ENCODE data around the gene DHCR7.

DHCR7 gene

DNA sequence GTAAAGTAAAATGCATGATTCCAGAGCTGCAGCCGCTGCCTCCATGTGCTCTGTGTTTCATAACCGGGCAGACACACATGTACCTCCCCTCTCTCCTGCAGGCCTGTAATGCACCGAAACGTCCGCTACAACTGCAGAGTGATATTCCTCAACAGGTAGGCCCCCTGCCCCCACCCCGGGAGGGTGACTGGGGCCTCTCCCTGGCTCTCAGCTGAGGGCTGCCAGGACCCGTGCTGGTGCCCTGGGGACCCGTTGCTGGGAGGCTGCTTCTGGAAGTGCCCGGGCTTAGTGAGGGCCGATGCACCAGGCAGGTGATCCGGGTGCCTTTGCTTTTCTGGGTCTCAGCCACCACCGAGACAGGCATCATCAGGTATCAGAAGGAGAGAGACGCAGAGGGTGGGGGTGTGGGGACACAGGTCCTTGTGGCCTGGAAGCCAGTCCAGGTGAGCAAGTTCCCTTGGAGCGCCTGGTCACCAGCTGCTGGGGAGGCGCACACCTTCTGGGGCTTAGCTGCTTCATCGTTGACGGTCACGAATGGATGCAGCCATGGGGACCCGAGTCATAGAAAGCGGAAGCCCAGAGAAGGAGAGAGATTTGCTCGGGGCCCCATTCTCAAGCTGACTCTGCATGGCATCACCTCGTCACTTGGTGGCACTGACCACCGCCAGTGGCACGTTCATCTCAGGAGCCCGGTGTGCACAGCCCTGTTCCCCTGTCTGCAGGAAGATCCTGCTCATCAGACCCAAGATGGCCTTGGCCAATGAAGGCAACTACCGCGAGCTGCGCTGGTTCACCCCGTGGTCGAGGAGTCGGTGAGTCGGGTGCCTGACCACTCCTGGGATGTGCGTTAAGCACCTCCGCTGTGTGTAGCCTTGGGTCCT lies 15.4 kb upstream of the DHCR7 start:
- H3K4me3 ChIP-seq (ENCODE audit: low read length) = no peak overlapping the region
- no peak for DNase-seq (ENCODE audit: low read depth)
- TF ChIP-seq, protein P1, sequence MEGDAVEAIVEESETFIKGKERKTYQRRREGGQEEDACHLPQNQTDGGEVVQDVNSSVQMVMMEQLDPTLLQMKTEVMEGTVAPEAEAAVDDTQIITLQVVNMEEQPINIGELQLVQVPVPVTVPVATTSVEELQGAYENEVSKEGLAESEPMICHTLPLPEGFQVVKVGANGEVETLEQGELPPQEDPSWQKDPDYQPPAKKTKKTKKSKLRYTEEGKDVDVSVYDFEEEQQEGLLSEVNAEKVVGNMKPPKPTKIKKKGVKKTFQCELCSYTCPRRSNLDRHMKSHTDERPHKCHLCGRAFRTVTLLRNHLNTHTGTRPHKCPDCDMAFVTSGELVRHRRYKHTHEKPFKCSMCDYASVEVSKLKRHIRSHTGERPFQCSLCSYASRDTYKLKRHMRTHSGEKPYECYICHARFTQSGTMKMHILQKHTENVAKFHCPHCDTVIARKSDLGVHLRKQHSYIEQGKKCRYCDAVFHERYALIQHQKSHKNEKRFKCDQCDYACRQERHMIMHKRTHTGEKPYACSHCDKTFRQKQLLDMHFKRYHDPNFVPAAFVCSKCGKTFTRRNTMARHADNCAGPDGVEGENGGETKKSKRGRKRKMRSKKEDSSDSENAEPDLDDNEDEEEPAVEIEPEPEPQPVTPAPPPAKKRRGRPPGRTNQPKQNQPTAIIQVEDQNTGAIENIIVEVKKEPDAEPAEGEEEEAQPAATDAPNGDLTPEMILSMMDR (conservative IDR thresholded peaks at IDR 0.05; ENCODE audit: low read depth, low read length) = no peak

- no peak for DNase-seq (ENCODE audit: low read depth)
- TF ChIP-seq, protein P1 (conservative IDR thresholded peaks at IDR 0.05; ENCODE audit: low read depth, low read length) = no peak
- no peak overlapping the region for H3K4me3 ChIP-seq (ENCODE audit: low read length)
Measured at GRCh38 chr11:71462726-71463125, 14.5 kb upstream of the DHCR7 start.

DNA sequence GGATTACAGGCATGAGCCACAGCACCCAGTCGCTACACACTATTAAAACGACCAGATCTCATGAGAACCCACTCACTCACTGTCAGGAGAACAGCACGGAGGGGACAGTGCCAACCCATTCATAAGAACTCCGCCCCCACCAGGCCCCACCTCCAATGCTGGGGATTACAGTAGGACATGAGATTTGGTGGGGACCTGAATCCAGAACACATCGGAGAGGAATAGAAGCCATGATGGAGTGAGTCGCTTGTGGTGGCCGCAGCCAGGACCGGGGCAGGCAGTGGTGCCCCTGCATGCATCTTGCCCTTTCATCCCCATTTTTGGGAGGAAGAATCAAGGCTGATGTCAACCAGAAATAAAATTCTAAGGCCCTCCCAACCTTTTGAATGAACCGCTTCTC lies 13.5 kb upstream of the DHCR7 start:
- TF ChIP-seq, protein P1 (conservative IDR thresholded peaks at IDR 0.05; ENCODE audit: low read depth, low read length) = no peak
- H3K4me3 ChIP-seq (ENCODE audit: low read length) = no peak overlapping the region
- no peak for DNase-seq (ENCODE audit: low read depth)

DNA sequence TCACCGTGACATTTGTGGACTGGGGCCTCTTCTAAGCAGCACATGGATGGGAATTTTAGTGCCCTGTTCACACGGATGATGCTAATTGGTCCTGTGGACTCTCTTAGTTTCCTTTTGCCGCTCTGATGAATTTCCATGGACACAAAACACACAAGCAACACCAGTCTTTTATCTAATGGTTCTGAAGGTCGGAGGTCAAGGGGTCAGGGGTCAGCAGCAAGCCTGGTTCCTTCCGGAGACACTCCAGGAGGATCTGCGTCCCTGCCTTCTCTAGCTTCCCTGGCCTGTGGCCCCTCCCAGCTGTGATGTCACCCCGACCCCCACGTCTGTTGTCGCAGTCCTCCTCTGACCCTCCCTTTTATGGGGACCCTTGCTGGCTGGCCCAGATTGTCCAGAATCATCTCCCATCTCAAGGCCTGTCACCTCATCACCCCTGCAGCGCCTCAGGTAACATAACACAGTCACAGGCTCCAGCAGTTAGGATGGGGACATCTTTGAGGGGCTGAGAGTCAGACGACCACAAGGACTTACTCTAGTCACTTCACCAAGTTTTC lies 11.7 kb upstream of the DHCR7 start:
- DNase-seq (ENCODE audit: low read depth) = no peak
- H3K4me3 ChIP-seq (ENCODE audit: low read length) = no peak overlapping the region

DNA sequence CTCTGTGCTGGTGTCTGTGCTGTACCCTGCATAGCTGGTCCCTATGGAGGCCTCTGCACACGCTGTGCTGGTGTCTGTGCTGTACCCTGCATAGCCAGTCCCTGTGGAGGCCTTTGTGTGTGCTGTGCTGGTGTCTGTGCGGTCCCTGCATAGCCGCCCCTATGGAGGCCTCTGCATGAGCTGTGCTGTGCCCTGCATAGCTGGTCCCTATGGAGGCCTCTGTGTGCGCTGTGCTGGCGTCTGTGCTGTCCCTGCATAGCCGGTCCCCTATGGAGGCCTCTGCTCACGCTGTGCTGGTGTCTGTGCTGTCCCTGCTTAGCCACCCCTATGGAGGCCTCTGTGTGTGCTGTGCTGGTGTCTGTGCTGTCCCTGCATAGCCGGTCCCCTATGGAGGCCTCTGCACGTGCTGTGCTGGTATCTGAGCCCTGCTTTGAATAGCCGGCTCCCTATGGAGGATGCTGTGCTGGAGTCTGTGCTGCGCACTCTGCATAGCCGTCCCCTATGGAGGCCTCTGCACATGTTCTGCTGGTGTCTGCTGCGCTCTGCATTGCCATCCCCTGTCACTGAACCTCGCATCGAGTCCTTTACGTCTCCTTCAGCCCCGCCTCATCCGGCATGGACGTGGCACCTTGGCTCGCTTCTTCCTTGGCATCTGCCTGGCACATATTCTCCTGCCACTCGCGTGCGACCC lies 11.0 kb upstream of the DHCR7 start:
- TF ChIP-seq, protein P1 (conservative IDR thresholded peaks at IDR 0.05; ENCODE audit: low read depth, low read length) = no peak
- no peak overlapping the region for H3K4me3 ChIP-seq (ENCODE audit: low read length)
- no peak for DNase-seq (ENCODE audit: low read depth)

More for the DNA sequence above, 11.7 kb upstream of the DHCR7 start:
- TF ChIP-seq, protein P1 (conservative IDR thresholded peaks at IDR 0.05; ENCODE audit: low read depth, low read length) = no peak

- DNase-seq (ENCODE audit: low read depth) = no peak
- no peak overlapping the region for H3K4me3 ChIP-seq (ENCODE audit: low read length)
- TF ChIP-seq, protein P1 (conservative IDR thresholded peaks at IDR 0.05; ENCODE audit: low read depth, low read length) = no peak
Measured at GRCh38 chr11:71458146-71459070, 10.2 kb upstream of the DHCR7 start.

All from retinal pigment epithelial cell (primary cell).